ENCODE measurements around the gene POLE2.
"Not testable (repeated sequence)": the region's sequence is repeated elsewhere in the genome, so short reads cannot be mapped to it uniquely, and the experiment has no call there.

Gene POLE2

DNA sequence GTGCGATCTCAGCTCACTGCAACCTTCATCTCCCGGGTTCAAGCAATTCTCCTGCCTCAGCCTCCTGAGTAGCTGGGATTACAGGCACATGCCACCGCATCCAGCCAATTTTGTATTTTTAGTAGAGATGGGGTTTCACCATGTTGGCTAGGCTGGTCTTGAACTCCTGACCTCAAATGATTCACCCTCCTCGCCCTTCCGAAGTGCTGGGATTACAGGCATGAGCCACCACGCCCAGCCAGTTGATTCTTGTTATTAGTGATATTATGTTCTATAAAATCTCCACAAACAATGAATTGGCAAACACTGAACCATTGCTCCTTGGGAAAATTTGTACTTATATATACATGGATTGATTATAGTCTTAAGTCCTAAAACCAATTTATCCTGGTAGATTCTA, 30.5 kb downstream of the POLE2 start:
- DNase-seq, result not testable (repeated sequence)

DNA sequence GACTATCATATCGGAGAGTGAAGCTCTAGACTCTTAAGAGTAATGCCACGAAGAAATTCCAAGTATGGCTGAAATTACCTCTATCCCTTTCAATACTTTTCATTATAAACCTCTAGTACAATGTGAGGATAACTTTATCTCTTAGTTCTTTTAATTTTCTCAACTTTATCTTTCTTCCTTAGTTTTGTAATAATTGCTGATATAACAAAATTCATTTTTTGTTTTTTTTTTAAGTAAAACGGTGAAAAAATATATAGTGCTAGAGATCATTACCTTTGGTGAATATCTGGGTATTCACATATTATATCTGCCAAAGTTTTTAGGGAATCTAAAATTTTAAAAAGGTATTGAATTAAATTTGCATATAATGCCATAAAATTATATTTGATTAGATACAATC, 33.5 kb downstream of the POLE2 start:
- DNase-seq, result no peak

DNA sequence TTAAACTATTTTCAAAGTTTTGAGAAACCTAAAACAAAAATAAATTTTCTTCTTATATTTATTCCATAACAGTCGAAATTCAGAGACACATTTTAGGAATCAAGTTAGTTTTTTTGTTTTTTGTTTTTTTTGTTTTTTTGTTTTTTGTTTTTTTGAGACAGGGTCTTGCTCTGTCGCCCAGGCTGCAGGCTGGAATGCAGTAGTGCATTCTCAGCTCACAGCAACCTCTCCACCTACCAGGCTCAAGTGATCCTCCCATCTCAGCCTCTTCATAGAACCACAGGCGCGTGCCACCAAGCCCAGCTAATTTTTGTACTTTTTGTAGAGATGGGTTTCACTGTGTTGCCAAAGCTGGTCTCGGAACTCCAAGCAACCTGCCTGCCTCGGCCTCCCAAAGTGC, 34.5 kb downstream of the POLE2 start:
- DNase-seq, result no peak

DNA sequence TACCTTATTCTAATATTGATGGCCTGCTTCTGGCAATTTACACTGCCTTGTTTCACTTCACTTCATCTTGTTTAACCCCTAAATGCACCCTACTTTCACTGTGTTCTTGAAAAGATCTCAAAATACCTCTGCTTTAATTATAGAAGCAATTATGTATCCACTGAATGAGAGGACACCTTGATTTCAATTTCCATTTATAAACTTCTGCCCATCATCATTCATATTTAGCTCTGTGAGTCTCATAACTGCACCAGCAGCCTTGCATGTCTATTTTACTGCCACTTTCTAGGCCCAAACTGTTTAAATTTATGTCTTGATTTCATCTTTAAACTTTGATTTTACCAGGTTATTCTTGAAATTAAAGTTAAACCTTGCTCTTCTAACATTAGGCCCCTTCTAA, 45.9 kb downstream of the POLE2 start:
- no peak for DNase-seq

DNA sequence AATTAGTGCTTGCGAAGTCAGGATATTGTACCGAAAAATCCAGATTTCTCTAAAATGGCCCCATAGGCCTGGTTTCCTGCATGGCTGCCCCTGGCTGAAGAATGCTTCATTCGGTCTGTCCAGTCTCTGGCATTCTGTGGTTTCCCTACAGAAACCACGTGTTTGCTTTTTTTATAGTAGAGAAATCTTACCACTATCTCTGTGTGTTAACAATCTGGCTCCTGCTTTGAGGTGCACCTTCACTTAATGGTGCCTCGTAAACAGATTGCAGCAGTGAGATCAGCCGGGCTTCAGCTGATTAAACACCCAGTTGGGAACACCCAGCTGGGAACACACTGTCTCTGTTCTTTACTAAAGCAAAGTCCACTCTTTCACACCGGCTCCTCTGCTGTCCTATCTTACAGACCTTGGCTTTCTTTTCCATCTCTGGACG, 46.3 kb downstream of the POLE2 start:
- no peak for DNase-seq

DNA sequence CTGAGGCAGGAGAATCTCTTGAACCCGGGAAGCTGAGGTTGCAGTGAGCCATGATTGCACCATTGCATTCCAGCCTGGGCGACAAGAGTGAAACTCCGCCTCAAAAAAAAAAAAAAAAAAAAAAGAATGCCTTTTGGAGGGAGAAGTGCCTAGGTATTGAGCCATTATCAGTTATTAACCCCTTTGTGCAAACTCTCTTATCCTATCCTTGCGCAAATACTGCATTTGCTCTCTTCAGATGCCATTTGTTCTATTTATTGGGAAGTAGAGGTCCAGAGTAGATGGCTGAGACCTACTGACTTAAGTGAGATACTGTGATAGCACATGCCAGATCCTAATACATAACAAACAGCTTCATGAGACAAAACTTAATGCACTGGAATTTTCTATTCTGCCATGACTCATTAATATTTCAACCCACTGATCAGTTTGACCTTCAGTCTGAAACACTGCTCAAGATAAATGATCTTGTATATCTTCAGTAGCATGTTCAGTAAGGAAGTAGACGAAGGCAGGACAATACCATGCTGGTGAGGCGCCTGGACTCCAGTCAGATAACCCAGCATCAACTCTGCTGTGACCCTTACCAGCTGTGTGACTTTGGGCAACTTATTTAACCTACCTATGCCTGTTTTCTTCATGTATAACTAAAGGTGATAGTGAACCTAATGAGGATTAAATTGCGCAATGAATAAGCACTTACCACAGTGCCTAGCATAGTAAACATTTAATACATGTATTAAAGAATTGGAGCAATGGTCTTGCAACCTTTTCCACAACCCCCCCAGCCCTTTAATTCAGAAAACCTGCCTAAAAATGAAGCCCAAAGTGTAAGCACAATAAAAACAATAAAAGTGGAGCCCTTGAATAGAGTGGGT, 47.2 kb downstream of the POLE2 start:
- DNase-seq, result no peak

DNA sequence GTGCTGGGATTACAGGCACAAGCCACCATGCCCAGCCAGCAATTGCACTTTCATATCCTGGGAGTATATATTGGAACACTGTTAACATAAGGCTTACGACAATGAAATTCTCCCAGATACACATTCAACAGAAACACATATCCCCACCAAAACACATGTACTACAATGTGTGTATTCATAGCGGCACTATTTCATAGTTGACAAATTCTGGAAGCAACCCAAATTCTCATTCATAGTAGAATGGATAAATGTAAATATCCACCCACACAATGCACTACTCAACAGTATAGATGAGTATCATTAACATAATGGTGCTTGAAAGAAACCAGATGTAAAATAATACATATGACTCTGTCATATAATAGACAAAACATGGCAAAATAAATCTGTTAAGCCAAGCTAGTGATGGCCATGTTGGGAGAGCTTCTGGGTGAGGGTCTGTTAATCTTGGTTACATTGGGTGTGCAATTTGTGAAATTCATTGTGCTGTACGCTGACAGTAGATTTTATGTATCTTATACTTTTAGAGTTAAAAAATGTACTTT, 50.4 kb downstream of the POLE2 start:
- no peak for DNase-seq

DNA sequence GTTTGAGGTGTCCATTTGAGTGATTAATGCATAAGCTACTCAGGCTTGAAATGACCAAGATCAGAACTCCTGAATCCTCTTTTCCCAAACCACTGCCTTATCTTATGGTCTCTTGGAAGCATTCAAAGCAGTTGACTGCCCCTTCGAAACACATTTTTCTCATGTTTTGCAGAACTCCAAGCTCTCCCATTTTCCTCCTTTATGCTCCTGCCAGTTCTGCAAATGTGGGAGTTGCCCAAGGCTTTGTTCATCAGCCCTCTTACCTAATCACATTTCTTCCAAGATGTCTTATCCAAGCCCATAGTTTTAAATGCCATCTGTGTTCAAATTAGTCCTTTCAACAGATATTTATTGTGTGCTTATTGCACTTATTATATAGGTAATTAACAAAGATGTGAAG, 51.1 kb downstream of the POLE2 start:
- DNase-seq, result no peak

DNA sequence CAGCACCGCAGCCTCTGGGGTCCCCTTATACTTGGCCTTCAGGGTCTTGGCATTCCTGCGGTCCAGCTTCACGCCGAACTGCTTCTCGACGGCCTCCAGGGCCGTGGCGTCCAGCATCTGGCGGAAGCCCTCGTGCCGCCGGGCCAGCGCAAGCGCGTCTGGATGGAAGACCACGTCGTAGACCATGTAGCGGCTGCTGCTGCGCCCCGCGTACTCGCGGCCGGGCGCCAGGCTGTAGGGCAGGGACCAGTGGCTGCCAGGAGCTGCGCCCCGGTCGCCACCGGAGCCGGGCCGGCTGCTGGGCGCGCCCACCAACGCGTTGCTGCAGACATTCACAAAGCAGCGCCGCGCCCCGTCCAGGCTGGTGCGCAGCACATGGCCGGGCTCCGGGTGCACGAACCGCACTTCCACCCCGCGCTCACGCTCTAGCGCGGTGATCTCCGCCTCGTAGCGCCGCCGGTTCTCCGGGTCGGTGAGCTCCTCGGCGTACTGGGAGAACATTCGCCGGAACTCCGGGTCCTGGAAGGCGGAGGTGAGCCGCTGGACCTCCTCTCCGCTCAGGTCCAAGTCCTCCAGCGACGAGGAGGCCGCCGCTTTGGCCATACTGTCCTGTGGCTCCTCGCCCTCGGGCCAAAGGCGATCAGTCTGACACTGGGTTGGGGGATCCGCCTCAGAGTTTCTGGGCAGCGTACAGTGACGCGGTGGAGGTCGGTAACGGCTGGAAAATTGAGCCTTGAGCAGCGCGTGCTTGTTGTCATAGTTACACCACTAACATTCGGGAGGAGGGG, 53.3 kb downstream of the POLE2 start, which contains the start of gene DNAAF2:
DNAAF2 (minus strand) TSS at position 698 of the 788 bp plus-strand sequence; CDS start at position 603, 95 bp downstream.
- peak; percentile 65 for DNase-seq

DNA sequence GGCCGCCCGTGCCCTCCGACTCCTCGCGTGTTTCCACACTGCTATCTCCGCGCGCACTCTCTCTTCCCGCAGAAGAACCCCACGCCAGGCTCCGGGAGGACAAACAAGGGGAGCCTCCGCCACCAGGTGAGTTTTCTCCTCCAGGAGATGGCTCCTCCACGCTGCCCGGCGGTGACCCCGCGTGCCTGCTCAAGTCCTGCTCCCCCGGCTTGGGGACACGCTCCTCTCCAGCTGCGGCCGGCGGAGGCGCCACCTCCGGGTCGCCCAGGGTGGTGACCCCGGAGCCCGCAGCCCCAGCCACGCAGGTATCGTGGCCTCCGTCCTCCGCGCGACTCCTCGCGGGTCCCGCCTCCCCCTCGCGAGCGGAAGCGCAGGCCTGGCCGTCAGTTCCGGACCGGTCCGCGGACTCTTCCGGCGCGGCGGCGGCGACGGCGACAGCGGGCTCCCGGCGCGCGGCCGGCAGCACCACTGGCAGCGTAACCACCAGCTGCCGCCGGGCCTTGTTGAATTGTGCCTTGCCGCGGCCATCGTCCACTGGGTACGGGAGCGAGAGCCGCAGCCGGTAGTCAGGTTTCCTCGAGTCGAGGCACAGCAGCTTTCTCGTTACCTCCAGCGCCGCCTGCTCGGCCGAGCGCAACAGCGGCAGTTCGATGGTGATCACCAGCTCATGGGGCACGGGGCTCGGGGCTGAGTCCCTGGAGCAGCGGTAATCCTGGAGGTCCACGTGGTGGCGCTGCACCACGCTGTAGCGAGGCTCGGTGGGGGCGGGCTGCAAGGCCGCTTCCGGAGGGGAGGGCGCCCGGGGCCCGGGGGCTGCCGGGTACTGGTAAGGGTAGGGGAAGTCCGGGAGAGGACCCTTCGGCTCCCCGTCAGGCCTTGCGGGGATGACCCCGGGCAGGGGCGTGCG, 54.1 kb downstream of the POLE2 start:
- DNase-seq, result peak; percentile 97

DNA sequence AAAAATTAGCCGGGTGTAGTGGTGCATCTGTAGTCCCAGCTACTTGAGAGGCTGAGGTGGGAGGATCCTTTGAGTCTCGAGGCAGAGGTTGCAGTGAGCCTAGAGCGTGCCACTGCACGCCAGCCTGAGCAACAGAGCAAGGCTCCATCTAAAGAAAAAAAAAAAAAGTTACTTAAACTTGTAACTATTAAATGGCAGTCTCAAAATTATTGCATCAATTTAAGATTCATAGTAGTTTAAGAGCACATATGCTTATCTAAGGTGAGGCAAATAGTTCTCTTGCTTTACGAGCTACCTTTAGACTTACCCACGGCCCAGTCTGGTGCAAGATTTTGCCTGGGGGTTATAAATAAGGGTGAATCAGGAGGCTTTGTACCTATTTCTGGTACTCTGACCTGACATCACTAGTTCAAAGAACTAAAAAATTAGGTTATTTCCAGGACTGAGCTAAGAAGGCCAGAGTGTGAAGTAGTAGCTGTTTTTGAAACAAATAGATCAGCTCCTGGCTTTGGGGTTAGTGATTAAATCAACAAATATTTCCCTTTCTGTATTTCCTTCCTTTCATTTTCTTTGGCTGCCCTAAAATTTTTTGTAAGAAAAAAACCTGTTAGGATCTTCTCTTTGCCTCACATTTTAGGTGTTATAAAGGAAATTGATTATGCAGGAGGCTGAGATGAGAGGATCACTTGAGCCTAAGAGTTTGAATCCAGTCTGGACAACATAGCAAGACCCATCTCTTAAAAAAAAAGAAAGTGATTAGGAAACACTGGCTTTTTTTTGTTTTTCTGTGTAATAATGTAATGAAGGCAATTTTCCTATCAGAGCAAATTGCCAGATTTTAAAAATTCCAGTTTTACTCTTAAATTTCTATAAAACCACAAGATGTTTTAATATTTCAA, 63.8 kb downstream of the POLE2 start:
- peak; percentile 58 for DNase-seq

DNA sequence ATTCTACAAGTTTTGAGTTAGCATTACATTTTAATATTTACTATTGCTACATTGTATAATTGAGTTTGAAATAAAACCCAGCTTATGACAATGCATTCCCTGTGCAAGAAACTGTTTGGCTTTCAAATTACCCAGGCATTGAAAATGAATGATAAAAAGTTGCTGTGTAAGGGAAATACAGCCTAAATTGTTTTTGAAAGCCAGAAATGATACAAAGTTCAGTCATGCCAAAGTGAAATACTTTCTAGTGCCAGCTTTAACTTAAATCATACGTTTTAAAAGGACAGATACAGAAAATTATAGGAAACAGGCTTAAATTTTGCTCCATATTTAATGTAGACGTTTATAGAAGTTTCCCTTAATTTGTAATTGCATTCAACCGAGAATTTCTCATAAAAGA, 64.6 kb downstream of the POLE2 start:
- no peak for DNase-seq

DNA sequence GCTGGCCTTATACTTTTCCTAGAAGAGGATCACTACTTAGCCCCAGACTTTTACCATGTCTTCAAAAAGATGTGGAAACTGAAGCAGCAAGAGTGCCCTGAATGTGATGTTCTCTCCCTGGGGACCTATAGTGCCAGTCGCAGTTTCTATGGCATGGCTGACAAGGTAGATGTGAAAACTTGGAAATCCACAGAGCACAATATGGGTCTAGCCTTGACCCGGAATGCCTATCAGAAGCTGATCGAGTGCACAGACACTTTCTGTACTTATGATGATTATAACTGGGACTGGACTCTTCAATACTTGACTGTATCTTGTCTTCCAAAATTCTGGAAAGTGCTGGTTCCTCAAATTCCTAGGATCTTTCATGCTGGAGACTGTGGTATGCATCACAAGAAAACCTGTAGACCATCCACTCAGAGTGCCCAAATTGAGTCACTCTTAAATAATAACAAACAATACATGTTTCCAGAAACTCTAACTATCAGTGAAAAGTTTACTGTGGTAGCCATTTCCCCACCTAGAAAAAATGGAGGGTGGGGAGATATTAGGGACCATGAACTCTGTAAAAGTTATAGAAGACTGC, 65.9 kb downstream of the POLE2 start:
- DNase-seq, result no peak

DNA sequence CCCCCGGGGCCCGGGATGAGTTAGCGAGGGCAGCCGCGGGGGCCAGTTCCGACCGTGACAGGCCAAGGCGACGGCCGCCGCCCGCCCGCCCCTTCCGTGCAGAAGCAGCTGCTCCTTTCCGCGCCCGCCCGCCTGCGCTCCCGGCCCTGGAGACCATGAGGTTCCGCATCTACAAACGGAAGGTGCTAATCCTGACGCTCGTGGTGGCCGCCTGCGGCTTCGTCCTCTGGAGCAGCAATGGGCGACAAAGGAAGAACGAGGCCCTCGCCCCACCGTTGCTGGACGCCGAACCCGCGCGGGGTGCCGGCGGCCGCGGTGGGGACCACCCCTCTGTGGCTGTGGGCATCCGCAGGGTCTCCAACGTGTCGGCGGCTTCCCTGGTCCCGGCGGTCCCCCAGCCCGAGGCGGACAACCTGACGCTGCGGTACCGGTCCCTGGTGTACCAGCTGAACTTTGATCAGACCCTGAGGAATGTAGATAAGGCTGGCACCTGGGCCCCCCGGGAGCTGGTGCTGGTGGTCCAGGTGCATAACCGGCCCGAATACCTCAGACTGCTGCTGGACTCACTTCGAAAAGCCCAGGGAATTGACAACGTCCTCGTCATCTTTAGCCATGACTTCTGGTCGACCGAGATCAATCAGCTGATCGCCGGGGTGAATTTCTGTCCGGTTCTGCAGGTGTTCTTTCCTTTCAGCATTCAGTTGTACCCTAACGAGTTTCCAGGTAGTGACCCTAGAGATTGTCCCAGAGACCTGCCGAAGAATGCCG, 66.7 kb downstream of the POLE2 start:
- peak; percentile 67 for DNase-seq

DNA sequence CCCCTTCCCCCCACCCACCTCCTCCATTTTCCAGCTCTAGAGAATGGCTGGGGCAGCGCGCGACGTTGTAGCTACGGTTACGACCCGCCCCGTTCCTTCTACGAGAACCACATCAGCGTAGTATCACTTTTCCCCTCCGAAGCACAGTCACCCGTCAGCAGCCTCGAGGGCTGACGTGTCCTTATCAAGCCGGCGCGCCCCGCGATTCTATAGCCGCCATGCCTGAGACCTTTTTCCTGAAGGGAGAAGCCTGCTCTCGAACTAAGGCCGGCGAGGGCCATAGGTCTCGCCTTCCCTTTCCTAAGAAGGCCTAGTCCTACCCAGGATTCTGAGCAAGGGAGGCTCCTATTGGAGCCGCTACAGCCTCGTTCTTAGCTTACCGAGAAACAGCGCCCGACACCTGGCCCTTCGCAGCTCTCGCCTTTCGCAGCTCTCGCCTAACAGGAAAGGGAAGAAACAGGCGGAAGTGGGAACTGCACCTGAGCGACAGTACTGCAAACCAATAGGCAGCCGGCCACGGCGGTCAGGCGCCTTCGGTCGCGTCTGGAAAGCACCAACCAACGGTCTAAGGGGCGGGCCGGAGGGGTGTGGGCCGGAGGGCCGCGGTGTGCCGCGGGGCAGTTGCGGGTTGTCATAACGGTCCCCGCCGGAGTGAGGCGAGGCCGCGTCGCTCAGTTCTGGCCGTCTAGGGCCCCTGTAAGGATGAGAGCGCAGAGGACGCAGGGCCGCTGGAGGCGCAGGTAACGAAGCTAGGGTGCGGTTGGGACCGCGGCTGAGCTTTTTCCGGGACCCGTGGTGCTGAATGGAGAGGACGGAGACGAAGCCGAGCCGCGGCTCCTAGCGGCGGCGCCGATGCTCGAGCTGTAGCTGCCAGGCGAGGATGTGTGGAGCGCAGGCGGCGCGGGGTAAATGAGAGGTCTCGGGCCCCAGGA, 67.6 kb downstream of the POLE2 start, which contains the start of the genes MGAT2 and RPL36AL:
MGAT2 (plus strand) TSS at position 618 of the 932 bp plus-strand sequence. CDS start 470 bp downstream, outside the sequence.
RPL36AL (minus strand) TSS at position 445 of the 932 bp plus-strand sequence. CDS start 1,522 bp downstream, outside the sequence.
- DNase-seq, result peak; percentile 99

DNA sequence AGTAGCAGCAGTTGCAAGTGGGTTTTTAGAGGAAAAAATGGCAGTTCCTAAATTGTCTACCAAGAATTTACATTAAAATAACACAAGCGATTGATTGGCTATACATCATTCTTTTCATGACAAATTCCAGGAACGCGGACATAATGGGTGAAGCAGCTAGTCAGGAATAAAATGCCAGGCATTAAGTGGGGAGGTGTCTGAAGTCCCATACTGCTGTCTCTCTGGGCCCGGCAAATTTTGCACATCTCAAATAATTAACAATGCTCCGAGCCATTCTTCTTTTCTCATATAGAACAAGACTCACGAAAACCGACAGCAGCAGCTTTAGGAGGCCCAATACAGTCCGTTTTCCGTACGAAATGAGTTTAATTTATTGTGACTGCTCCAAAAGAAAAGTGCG, 68.3 kb downstream of the POLE2 start:
- no peak for DNase-seq

DNA sequence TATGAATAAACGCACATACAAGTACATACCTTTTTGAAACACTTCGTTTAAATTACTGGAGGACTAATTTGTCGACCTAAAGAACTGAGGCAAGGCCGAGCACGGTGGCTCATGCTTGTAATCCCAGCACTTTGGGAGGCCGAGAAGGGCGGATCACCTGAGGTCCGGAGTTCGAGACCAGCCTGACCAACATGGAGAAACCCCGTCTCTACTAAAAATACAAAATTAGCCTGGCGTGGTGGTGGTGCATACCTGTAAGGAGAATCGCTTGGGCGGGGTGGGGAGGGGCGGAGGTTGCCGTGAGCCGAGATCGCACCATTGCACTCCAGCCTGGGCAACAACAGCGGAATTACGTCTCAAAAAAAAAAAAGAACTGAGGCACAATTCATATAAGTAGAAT, 68.7 kb downstream of the POLE2 start:
- peak; percentile 40 for DNase-seq

DNA sequence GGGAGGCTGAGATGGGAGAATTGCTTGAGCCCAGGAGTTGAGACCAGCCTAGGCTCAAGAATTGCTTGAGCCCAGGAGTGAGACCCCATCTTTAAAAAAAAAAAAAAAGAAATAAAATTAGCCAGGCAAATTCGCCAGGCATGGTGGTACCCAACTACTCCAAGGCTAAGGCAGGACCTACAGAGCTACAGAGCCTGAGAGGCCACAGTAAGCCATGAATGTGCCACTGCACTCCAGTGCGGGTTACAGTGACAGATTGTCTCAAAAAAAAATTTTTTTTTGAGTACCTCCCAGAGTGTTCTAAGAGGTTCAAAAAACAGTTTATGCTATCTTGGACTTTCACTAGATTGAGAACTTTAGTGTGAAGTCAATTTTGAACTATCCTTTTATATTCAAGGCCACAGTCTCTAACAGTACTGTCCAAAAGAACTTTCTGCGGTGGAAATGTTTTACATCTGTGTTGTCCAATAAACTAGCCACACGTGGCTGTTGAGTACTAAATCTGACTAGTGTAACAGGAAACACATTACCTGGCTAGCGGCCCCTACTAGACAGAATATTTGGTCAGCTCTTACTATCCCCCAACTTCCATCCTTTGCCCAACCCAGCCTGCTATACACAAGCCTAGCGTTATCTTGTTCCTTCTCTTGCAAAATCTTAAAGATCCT, 70.0 kb downstream of the POLE2 start:
- DNase-seq, result no peak

All from activated CD4-positive, alpha-beta T cell treated with anti-CD3 and anti-CD28 coated beads, Interleukin-10, Interleukin-2, amounts not matched to agents 100 ng/mL and 50 ng/mL, durations not matched to agents 16 hours and 8 hours (primary cell).